H1 (cell line): ENCODE results near the gene USP38. TPM values are rescaled to one million over a fixed set of nuclear protein-coding genes. Genes with fewer than 3 reads are reported as not detected.

Experiments used
- CTCF ChIA-PET: fragments of 300-600 bp; sonication (Branson Sonifier 250); formaldehyde crosslinking; loops from one replicate; lab custom pipeline; 2021; ENCODE audit not compliant: partially characterized antibody; lab: Charles Lee
- POLR2A ChIA-PET: fragments of 300-600 bp; sonication (Branson Sonifier 250); formaldehyde crosslinking; loops from one replicate; lab custom pipeline; 2021; ENCODE audit warnings: inconsistent platforms; ENCODE audit not compliant: partially characterized antibody; lab: Charles Lee
- DNase-seq, 2 experiments: peaks; one replicate each; pipeline versions ENCODE4 v3.0.0 to v3.0.0-alpha.2; 2010 to 2022; ENCODE audit warnings: low spot score in 2 of 2, low read depth in 1 of 2, mixed read lengths in 1 of 2
- FAIRE-seq: peaks from 2 replicates; lab custom pipeline; 2011; peaks lifted over from hg19 to GRCh38; lab: Jason Lieb, UNC
- H2AFZ ChIP-seq: 2 replicates; pipeline ENCODE4 v1.8.1; 2012; ENCODE audit warnings: low read length, inconsistent platforms
- H2AK5ac ChIP-seq: 2 replicates; pipeline ENCODE4 v1.6.1; 2013; ENCODE audit warnings: low read depth, low read length
- H2BK120ac ChIP-seq: replicated peaks from 2 replicates; pipeline ENCODE3; 2013; ENCODE audit warnings: low read depth, low read length, inconsistent platforms
- H2BK12ac ChIP-seq: 2 replicates; pipeline ENCODE4 v1.6.1; 2013; ENCODE audit warnings: low read depth, low read length
- H2BK15ac ChIP-seq: 2 replicates; pipeline ENCODE4 v1.6.1; 2013; ENCODE audit warnings: low read length
- H2BK20ac ChIP-seq: 2 replicates; pipeline ENCODE4 v1.6.1; 2013; ENCODE audit warnings: low read length
- H2BK5ac ChIP-seq: 2 replicates; pipeline ENCODE4 v1.6.1; 2013; ENCODE audit warnings: low read depth, low read length
- H3K14ac ChIP-seq: 2 replicates; pipeline ENCODE4 v1.6.1; 2013; ENCODE audit warnings: inconsistent platforms; ENCODE audit not compliant: insufficient read length
- H3K18ac ChIP-seq: 2 replicates; pipeline ENCODE4 v1.6.1; 2013; ENCODE audit warnings: low read length; ENCODE audit errors: extremely low read depth
- H3K23ac ChIP-seq: 2 replicates; pipeline ENCODE4 v1.6.1; 2013; ENCODE audit warnings: inconsistent platforms; ENCODE audit not compliant: insufficient read length
- H3K23me2 ChIP-seq: 2 replicates; pipeline ENCODE4 v1.6.1; 2013; ENCODE audit warnings: low read depth, low read length
- H3K27ac ChIP-seq: 2 replicates; pipeline ENCODE4 v1.6.1; 2011; ENCODE audit warnings: low read depth, low read length, inconsistent platforms
- H3K27me3 ChIP-seq, 4 experiments: replicated peaks in 1 of 4; 1 replicate in 1 of 4; 2 replicates in 3 of 4; pipeline versions ENCODE4 v1.6.1 to v1.8.1; 2011 to 2013; ENCODE audit warnings: low read length in 3 of 4, mild to moderate bottlenecking in 3 of 4, inconsistent platforms in 2 of 4, mixed read lengths in 2 of 4, moderate library complexity in 1 of 4; ENCODE audit not compliant: control insufficient read depth in 3 of 4, insufficient read depth in 3 of 4; ENCODE audit errors: extremely low read depth in 1 of 4
- H3K36me3 ChIP-seq, 4 experiments: 2 replicates each; pipeline versions ENCODE4 v1.6.1 to v1.8.1; 2011 to 2013; ENCODE audit warnings: mild to moderate bottlenecking in 4 of 4, low read length in 3 of 4, moderate library complexity in 2 of 4, control low read depth in 1 of 4, inconsistent platforms in 1 of 4; ENCODE audit not compliant: insufficient read depth in 4 of 4, control insufficient read depth in 2 of 4
- H3K4ac ChIP-seq: replicated peaks from 2 replicates; pipeline ENCODE3; 2013; ENCODE audit warnings: low read length, low read depth, mixed read lengths, inconsistent platforms; ENCODE audit not compliant: insufficient read length
- H3K4me1 ChIP-seq, 4 experiments: replicated peaks in 1 of 4; 1 replicate in 1 of 4; 2 replicates in 3 of 4; pipeline versions ENCODE4 v1.6.1 to v1.8.1; 2011 to 2013; ENCODE audit warnings: low read length in 3 of 4, inconsistent platforms in 2 of 4, mixed read lengths in 1 of 4; ENCODE audit not compliant: insufficient read depth in 4 of 4, control insufficient read depth in 3 of 4
- H3K4me2 ChIP-seq, 2 experiments: 2 replicates each; pipeline versions ENCODE4 v1.6.1 to v1.8.1; 2011 to 2013; ENCODE audit warnings: low read depth in 2 of 2, low read length in 2 of 2, control low read depth in 1 of 2, inconsistent platforms in 1 of 2, mild to moderate bottlenecking in 1 of 2; ENCODE audit not compliant: insufficient read depth in 1 of 2
- H3K4me3 ChIP-seq, 4 experiments: fragments of 200-600, 300-600 bp in 1 of 4; sonication (generic), shearing (Covaris generic), sonication (Bioruptor Twin) in 1 of 4; 2 replicates each; pipeline versions ENCODE4 v1.5.1 to v1.8.1; 2011 to 2016; ENCODE audit warnings: low read length in 4 of 4, low read depth in 3 of 4, control low read depth in 2 of 4, inconsistent platforms in 2 of 4, mild to moderate bottlenecking in 2 of 4, mixed read lengths in 1 of 4, moderate library complexity in 1 of 4; ENCODE audit not compliant: insufficient read depth in 2 of 4; ENCODE audit errors: extremely low read depth in 1 of 4
- H3K56ac ChIP-seq: replicated peaks from 2 replicates; pipeline ENCODE3; 2013; ENCODE audit warnings: low read depth, mild to moderate bottlenecking, mixed read lengths, low read length, inconsistent platforms; ENCODE audit not compliant: insufficient read length
- H3K79me1 ChIP-seq: 2 replicates; pipeline ENCODE4 v1.6.1; 2013; ENCODE audit warnings: low read depth, low read length, control low read depth
- H3K79me2 ChIP-seq, 2 experiments: 2 replicates each; pipeline versions ENCODE4 v1.6.1 to v1.8.1; 2012 to 2013; ENCODE audit warnings: low read length in 2 of 2, mild to moderate bottlenecking in 2 of 2, inconsistent platforms in 1 of 2; ENCODE audit not compliant: insufficient read depth in 2 of 2, control insufficient read depth in 1 of 2
- H3K9ac ChIP-seq, 4 experiments: replicated peaks in 1 of 4; 1 replicate in 1 of 4; 2 replicates in 3 of 4; pipeline versions ENCODE4 v1.6.1 to v1.8.1; 2011 to 2013; ENCODE audit warnings: low read depth in 3 of 4, low read length in 3 of 4, control low read depth in 2 of 4, mild to moderate bottlenecking in 2 of 4, moderate library complexity in 2 of 4, inconsistent platforms in 1 of 4; ENCODE audit errors: extremely low read depth in 1 of 4
- H3K9me3 ChIP-seq, 2 experiments: 2 replicates each; pipeline versions ENCODE4 v1.6.1 to v1.8.1; 2012 to 2013; ENCODE audit warnings: mild to moderate bottlenecking in 2 of 2, moderate library complexity in 2 of 2, control low read depth in 1 of 2, inconsistent platforms in 1 of 2, low read depth in 1 of 2, low read length in 1 of 2, mixed read lengths in 1 of 2; ENCODE audit not compliant: insufficient read depth in 2 of 2
- H4K20me1 ChIP-seq, 2 experiments: replicated peaks in 1 of 2; 2 replicates each; pipeline versions ENCODE3 to v1.8.1; 2011 to 2013; ENCODE audit warnings: inconsistent platforms in 2 of 2, low read length in 2 of 2, mild to moderate bottlenecking in 1 of 2; ENCODE audit not compliant: insufficient read depth in 2 of 2, control insufficient read depth in 1 of 2
- H4K5ac ChIP-seq: 2 replicates; pipeline ENCODE4 v1.6.1; 2013; ENCODE audit warnings: low read length, low read depth, mixed read lengths, inconsistent platforms; ENCODE audit not compliant: insufficient read length
- H4K8ac ChIP-seq: 2 replicates; pipeline ENCODE4 v1.8.0; 2013; ENCODE audit warnings: mild to moderate bottlenecking, moderate library complexity, low read length, inconsistent platforms; ENCODE audit not compliant: insufficient read depth; ENCODE audit errors: extremely low read depth
- H4K91ac ChIP-seq: replicated peaks from 2 replicates; pipeline ENCODE3; 2013; ENCODE audit warnings: low read length, mixed read lengths, inconsistent platforms; ENCODE audit not compliant: insufficient read length
- MAFK ChIP-seq: IDR thresholded peaks from 2 replicates; pipeline ENCODE4 v1.6.1; 2012; ENCODE audit warnings: low read depth, mild to moderate bottlenecking, improper control_type of control experiment, low read length
- RFX5 ChIP-seq: IDR thresholded peaks from 2 replicates; pipeline ENCODE4 v1.6.1; 2011; ENCODE audit warnings: low read depth, low read length, improper control_type of control experiment, borderline replicate concordance
- SP2 ChIP-seq: IDR thresholded peaks from 2 replicates; pipeline ENCODE4 v1.6.1; 2012; ENCODE audit warnings: mild to moderate bottlenecking, low read length, inconsistent platforms
- WGBS, 2 experiments: shearing (Covaris generic) in 1 of 2; methylation state at CpG; one replicate each; pipeline versions ENCODE4 v1.1.6 to v1.1.7; 2013 to 2015; ENCODE audit warnings: low lambda C conversion rate in 2 of 2, mixed read lengths in 2 of 2, inconsistent platforms in 1 of 2, low coverage in 1 of 2, missing lambda C conversion rate in 1 of 2; ENCODE audit not compliant: insufficient replicate concordance in 2 of 2, insufficient coverage in 1 of 2, insufficient read length in 1 of 2; ENCODE audit errors: extremely low coverage in 1 of 2, missing lambda C conversion rate in 1 of 2; 5-methylcytosine and 5-hydroxymethylcytosine counted together
- polyA plus RNA-seq, 7 experiments: library from polyadenylated mRNA; depleted of rRNA in 3 of 7; stranded (reverse) in 5 of 7; unstranded in 2 of 7; fragments of >200 nt in 5 of 7; fragments of 200-250 nt in 2 of 7; gene quantifications; 1 replicate in 5 of 7; 2 replicates in 1 of 7; 4 replicates in 1 of 7; pipeline versions ENCODE4 v1.2.1 to v1.2.3, GENCODE V29; 2011 to 2013; ENCODE audit warnings: missing spikeins in 2 of 7, mixed read lengths in 2 of 7
- total RNA-seq: library from RNA; stranded (reverse); fragmentation: NEBNext Ultra II Directional; extraction: Animal tissue kit (Norgen Biotek cat#: 25700); gene quantifications from 2 replicates; pipeline ENCODE4 v1.2.1, GENCODE V29; 2021

Gene USP38
- total and polyA plus RNA-seq, 2 of the 8 experiments (the other 6 are each of a cell fraction or from before 2014, with no cell fraction given), result 3.2 to 10.5 TPM

GRCh38 chr4:143262838-143263237, 78.1 kb downstream of the USP38 start:
- H3K23me2 ChIP-seq, result no peaks in the 10 kb centered on the region
- H2BK15ac ChIP-seq, result no peak overlapping the region
- ChIA-PET POLR2A (no interaction called here), CTCF (interaction anchor here (0.9 kb wide), 1 partner anchor 9 kb away, joined by 3 read pairs; no protein-coding TSS in a partner anchor)
- no peak overlapping the region for H3K14ac ChIP-seq
- no peak overlapping the region for H4K91ac ChIP-seq
- no peak overlapping the region for H3K4me2 ChIP-seq
- no peak overlapping the region for H4K8ac ChIP-seq
- H2BK20ac ChIP-seq, result no peak overlapping the region
- no peak overlapping the region for H3K23ac ChIP-seq
- H3K27me3 ChIP-seq, result no peaks in the 10 kb centered on the region
- no peak overlapping the region for H3K56ac ChIP-seq
- FAIRE-seq (no peak), DNase-seq (no peak)
- H3K79me2 ChIP-seq, result no peaks in the 10 kb centered on the region
- no peak overlapping the region for H2AFZ ChIP-seq
- H3K4me3 ChIP-seq, result no peak overlapping the region
- no peak overlapping the region for H3K4ac ChIP-seq
- H2BK5ac ChIP-seq, result no peak overlapping the region
- H3K9ac ChIP-seq, result no peak overlapping the region
- no peak overlapping the region for H2BK120ac ChIP-seq
- no peak overlapping the region for H4K5ac ChIP-seq
- H3K9me3 ChIP-seq, result peaks cover 11 to 14% of the 10 kb centered on the region in 2 experiments
- H3K27ac ChIP-seq, result no peak overlapping the region; the same call in 1 of the 2 replicates
- H4K20me1 ChIP-seq, result no peaks in the 10 kb centered on the region
- H2BK12ac ChIP-seq, result no peak overlapping the region
- no peak overlapping the region for H3K18ac ChIP-seq
- no peaks in the 10 kb centered on the region for H3K79me1 ChIP-seq
- H2AK5ac ChIP-seq, result no peak overlapping the region
- TF ChIP-seq RFX5, result no peak
- no peak for TF ChIP-seq SP2
- TF ChIP-seq MAFK, result peak; percentile 65
- WGBS, 2 experiments, result 0% methylated on average over 1 of the region's 1 CpG; no CpG with 5 or more reads in 1 of the 2 experiments
- H3K4me1 ChIP-seq, result peaks cover 0 to 4% (median 1%) of the 10 kb centered on the region in 4 experiments; a peak in 1 of 7 replicates
- no peaks in the 10 kb centered on the region for H3K36me3 ChIP-seq
